Gastroesophageal sphincter (tissue), 4 donors: ENCODE measurements around the gene DENND5B. TPM values are rescaled to one million over a fixed set of nuclear protein-coding genes. Genes with fewer than 3 reads are reported as not detected.
A peak's percentile ranks its signal among the peaks of the same experiment; 100 is the strongest.

Source experiments
- ATAC-seq: fragments of 150-250 bp; one replicate; pipeline ENCODE4 v1.9.1; 2016; ENCODE audit warnings: mild to moderate bottlenecking, moderate library complexity
- H3K27ac ChIP-seq, 4 donors: fragments of 200-600 bp; sonication (generic) in 3 of 4; 1 replicate in 3 of 4; 2 replicates in 1 of 4; pipeline ENCODE4 v1.5.1; 2016 to 2019
- H3K27me3 ChIP-seq: fragments of 200-600 bp; sonication (generic); one replicate; pipeline ENCODE4 v1.5.1; 2019
- H3K36me3 ChIP-seq, 2 donors: fragments of 200-600 bp; sonication (generic); one replicate each; pipeline ENCODE4 v1.5.1; 2019; ENCODE audit warnings: control low read depth in 1 of 2
- H3K4me1 ChIP-seq, 3 donors: fragments of 200-600 bp; sonication (generic); 1 replicate in 2 of 3; 2 replicates in 1 of 3; pipeline ENCODE4 v1.5.1; 2016 to 2019; ENCODE audit warnings: control low read depth in 2 of 3
- H3K4me3 ChIP-seq, 2 donors: fragments of 200-600 bp; sonication (generic); one replicate each; pipeline ENCODE4 v1.5.1; 2019; ENCODE audit warnings: mild to moderate bottlenecking in 1 of 2, moderate library complexity in 1 of 2
- H3K9me3 ChIP-seq, 3 donors: fragments of 200-600 bp; sonication (generic); one replicate each; pipeline ENCODE4 v1.5.1; 2017 to 2019; ENCODE audit warnings: control low read depth in 2 of 3
- EP300 ChIP-seq: sonication (generic); formaldehyde crosslinking; IDR thresholded peaks from one replicate; pipeline ENCODE4 v1.6.1; 2017; ENCODE audit warnings: antibody characterized with exemption, mild to moderate bottlenecking
- POLR2A ChIP-seq, 2 donors: fragments of 450-650 bp; IDR thresholded peaks; one replicate each; pipeline ENCODE4 v1.6.1; 2017; ENCODE audit warnings: antibody characterized with exemption in 2 of 2, mild to moderate bottlenecking in 2 of 2, moderate library complexity in 1 of 2
- POLR2AphosphoS5 ChIP-seq: sonication (generic); formaldehyde crosslinking; IDR thresholded peaks from one replicate; pipeline ENCODE4 v1.6.1; 2017; ENCODE audit warnings: antibody characterized with exemption
- WGBS, 2 donors: methylation state at CpG; one replicate each; pipeline ENCODE4 v1.1.5; 2018; ENCODE audit warnings: low coverage in 1 of 2; 5-methylcytosine and 5-hydroxymethylcytosine counted together
- total RNA-seq, 4 donors: library from RNA; depleted of rRNA; stranded (reverse); fragments of >200 nt; gene quantifications; one replicate each; pipeline ENCODE4 v1.1.0, GENCODE V29; 2016
- TF ChIP-seq, protein P1 (sequence below), 4 experiments: fragments of 200-600 bp in 2 of 4; fragments of 450-650 bp in 2 of 4; sonication (generic) in 1 of 4; IDR thresholded peaks; one replicate each; pipeline ENCODE4 v1.5.1; 2017 to 2019; ENCODE audit warnings: antibody characterized with exemption in 4 of 4, mild to moderate bottlenecking in 2 of 4, moderate library complexity in 2 of 4

Gene DENND5B
- total RNA-seq, 4 donors from 2014 or later: 14.7 to 40.8 (median 17.7) TPM

GRCh38 chr12:31496257-31496656 lies 94.7 kb downstream of the DENND5B start:
- H3K4me1 ChIP-seq: peaks cover 0 to 56% (median 8%) of the 10 kb centered on the region in 3 donors
- H3K36me3 ChIP-seq: peaks cover 0 to 6% of the 10 kb centered on the region in 2 donors
- no peak for ATAC-seq
- TF ChIP-seq EP300 (no peak), POLR2AphosphoS5 (no peak), POLR2A (IDR thresholded peaks at IDR 0.05) (no peak)
- TF ChIP-seq, protein P1, sequence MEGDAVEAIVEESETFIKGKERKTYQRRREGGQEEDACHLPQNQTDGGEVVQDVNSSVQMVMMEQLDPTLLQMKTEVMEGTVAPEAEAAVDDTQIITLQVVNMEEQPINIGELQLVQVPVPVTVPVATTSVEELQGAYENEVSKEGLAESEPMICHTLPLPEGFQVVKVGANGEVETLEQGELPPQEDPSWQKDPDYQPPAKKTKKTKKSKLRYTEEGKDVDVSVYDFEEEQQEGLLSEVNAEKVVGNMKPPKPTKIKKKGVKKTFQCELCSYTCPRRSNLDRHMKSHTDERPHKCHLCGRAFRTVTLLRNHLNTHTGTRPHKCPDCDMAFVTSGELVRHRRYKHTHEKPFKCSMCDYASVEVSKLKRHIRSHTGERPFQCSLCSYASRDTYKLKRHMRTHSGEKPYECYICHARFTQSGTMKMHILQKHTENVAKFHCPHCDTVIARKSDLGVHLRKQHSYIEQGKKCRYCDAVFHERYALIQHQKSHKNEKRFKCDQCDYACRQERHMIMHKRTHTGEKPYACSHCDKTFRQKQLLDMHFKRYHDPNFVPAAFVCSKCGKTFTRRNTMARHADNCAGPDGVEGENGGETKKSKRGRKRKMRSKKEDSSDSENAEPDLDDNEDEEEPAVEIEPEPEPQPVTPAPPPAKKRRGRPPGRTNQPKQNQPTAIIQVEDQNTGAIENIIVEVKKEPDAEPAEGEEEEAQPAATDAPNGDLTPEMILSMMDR (IDR thresholded peaks at IDR 0.05): no peak
- H3K27me3 ChIP-seq: no peaks in the 10 kb centered on the region
- no peak overlapping the region for H3K27ac ChIP-seq
- H3K9me3 ChIP-seq: no peaks in the 10 kb centered on the region
- no peak overlapping the region for H3K4me3 ChIP-seq

DNA sequence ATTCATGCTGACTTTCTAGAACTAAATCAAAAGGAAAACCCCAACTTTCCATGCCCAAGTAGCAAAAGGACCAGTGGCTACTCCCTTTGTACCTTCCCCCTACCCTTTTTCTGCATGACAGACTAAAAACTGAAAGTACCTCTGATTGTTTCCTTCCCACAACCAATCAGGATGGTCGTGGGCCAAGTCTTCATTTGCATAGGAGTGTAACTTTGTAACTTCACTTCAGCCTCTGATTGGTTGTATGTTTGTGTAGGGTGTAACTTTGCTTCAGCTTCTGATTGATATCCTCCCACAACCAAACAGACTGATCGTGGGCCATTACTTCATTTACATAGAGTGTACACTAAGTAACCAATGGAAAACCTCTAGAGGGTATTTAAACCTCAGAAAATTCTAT lies 96.5 kb downstream of the DENND5B start:
- H3K4me3 ChIP-seq: no peak overlapping the region
- no peaks in the 10 kb centered on the region for H3K9me3 ChIP-seq
- 81 to 100% methylated on average over 1 to 2 of the region's 2 CpGs for WGBS, 2 donors
- TF ChIP-seq POLR2AphosphoS5: no peak
- TF ChIP-seq, protein P1 (IDR thresholded peaks at IDR 0.05): no peak
- TF ChIP-seq EP300: no peak
- H3K27ac ChIP-seq: no peak overlapping the region
- H3K27me3 ChIP-seq: no peaks in the 10 kb centered on the region
- peaks cover 0 to 58% (median 8%) of the 10 kb centered on the region in 3 donors for H3K4me1 ChIP-seq
- peaks cover 0 to 11% of the 10 kb centered on the region in 2 donors for H3K36me3 ChIP-seq
- no peak for ATAC-seq

- peak overlapping the region in 2 of 4 donors; percentile 21 to 53 for H3K27ac ChIP-seq
Measured at GRCh38 chr12:31492599-31493196, 98.2 kb downstream of the DENND5B start.

DNA sequence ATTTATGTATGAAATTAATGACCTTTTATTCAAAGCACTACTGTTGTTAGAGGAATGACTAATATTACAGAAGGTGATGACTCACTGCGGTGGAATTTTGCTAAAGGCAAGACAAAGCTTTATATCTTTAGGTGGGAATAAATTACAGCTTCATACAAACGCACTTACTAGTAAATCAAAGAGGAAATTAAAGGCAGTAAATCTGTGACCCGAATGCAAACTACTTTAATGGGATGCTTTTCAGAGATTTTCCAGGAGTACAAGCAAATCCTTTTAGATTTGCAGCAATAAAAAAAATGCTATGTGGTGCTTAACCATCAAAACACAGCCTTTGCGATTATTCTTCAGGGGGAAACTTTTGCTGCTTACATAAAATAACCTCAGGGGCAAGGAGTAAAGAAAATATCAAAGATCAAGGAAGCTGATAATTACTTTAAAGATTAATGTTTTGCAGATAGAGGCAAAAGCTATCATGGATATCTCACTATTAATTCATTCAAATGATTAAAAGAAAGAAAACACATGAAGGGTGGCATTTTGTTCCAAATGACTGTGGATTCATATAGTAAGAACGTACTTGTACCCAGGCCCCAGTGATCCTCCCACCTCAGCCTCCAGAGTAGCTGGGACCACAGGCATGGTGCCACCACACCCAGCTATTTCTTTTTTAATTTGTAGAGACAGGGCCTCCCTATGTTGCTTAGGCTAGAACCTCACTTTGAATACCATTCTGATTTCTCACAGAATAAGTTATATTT lies 98.9 kb downstream of the DENND5B start:
- 35 to 40% methylated on average over 5 of the region's 5 CpGs for WGBS, 2 donors
- peaks cover 0 to 46% (median 8%) of the 10 kb centered on the region in 3 donors for H3K4me1 ChIP-seq
- peak overlapping the region in 1 of 4 donors; percentile 53 for H3K27ac ChIP-seq
- H3K27me3 ChIP-seq: no peaks in the 10 kb centered on the region
- ATAC-seq: no peak
- H3K36me3 ChIP-seq: peaks cover 0 to 11% of the 10 kb centered on the region in 2 donors
- no peaks in the 10 kb centered on the region for H3K9me3 ChIP-seq
- H3K4me3 ChIP-seq: no peak overlapping the region
- no peak for TF ChIP-seq POLR2A (IDR thresholded peaks at IDR 0.05)
- no peak for TF ChIP-seq POLR2AphosphoS5

More at GRCh38 chr12:31492599-31493196, 98.2 kb downstream of the DENND5B start:
- Histone ChIP-seq H3K27me3 (no peaks in the 10 kb centered on the region), H3K4me1 (peaks cover 0 to 52% (median 8%) of the 10 kb centered on the region in 3 donors), H3K9me3 (no peaks in the 10 kb centered on the region), H3K4me3 (no peak overlapping the region), H3K36me3 (peaks cover 0 to 11% of the 10 kb centered on the region in 2 donors)
- WGBS, 2 donors: 42 to 61% methylated on average over 2 of the region's 2 CpGs
- no peak for ATAC-seq
- TF ChIP-seq EP300 (no peak), POLR2A (IDR thresholded peaks at IDR 0.05) (no peak), POLR2AphosphoS5 (no peak)

DNA sequence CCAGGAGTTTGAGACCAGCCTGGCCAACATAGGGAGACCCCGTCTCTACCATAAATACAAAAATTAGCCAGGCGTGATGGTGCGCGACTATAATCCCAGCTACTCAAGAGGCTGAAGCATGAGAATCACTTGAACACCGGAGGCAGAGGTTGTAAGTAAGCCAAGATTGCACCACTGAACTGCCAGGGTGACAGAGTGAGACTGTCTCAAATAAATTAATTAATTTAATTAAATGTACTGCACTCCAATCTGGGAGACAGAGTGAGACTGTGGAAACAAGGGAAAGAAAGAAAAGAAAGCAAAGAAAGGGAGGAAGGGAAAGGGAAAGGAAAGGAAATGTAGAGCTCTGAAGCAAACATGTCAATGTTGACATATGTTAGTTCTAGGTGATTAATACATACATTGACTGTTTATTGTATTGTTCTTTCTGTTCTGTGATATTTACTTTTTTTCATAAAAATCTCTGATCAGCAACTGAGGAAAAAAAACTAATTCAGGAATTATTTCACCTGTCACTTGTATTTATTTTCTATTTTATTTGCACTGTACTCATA lies 99.6 kb downstream of the DENND5B start:
- ATAC-seq: no peak
- no peak overlapping the region for H3K4me3 ChIP-seq
- H3K4me1 ChIP-seq: peaks cover 0 to 39% (median 8%) of the 10 kb centered on the region in 3 donors
- WGBS, 2 donors: 83% methylated on average over 1 of the region's 5 CpGs; no CpG with 5 or more reads in 1 of the 2 donors
- H3K36me3 ChIP-seq: peaks cover 0 to 11% of the 10 kb centered on the region in 2 donors
- peak overlapping the region in 1 of 4 donors; percentile 53 for H3K27ac ChIP-seq
- no peaks in the 10 kb centered on the region for H3K27me3 ChIP-seq
- TF ChIP-seq POLR2A (IDR thresholded peaks at IDR 0.05): no peak
- TF ChIP-seq EP300: no peak
- TF ChIP-seq POLR2AphosphoS5: no peak
- TF ChIP-seq, protein P1 (IDR thresholded peaks at IDR 0.05): no peak
- no peaks in the 10 kb centered on the region for H3K9me3 ChIP-seq
